K562 (cell line): ENCODE results near the gene DCTN2. TPM values are rescaled to one million over a fixed set of nuclear protein-coding genes. Genes with fewer than 3 reads are reported as not detected.
A peak's percentile ranks its signal among the peaks of the same experiment; 100 is the strongest.
"Not testable (repeated sequence)": the region's sequence is repeated elsewhere in the genome, so short reads cannot be mapped to it uniquely, and the experiment has no call there.

Experiments
- ATAC-seq: fragments of 200-7000 bp; cut with Tn5 transposase; 3 replicates; pipeline ENCODE4 v1.9.1; 2020; ENCODE audit warnings: moderate library complexity
- BruUV-seq: library from RNA; stranded (reverse); fragments of 400-500 nt; replicated peaks from 2 replicates; lab custom pipeline; 2021; lab: Mats Ljungman, UMichigan
- CTCF ChIA-PET: fragments of 300-600 bp; formaldehyde crosslinking; extraction: SDS; loops from one replicate; lab custom pipeline; 2021; ENCODE audit warnings: low intra/inter-chr PET ratio; lab: Yijun Ruan, JAX
- POLR2A ChIA-PET: fragments of 300-600, 350-650 bp; sonication (Branson Sonifier 250); formaldehyde crosslinking; extraction: SDS; loops from one replicate; lab custom pipeline; 2021; ENCODE audit warnings: antibody characterized with exemption, inconsistent platforms; lab: Yijun Ruan, JAX
- DNase-seq, 4 experiments: peaks; one replicate each; pipeline versions ENCODE4 v3.0.0 to v3.0.0-alpha.2; 2011 to 2018; ENCODE audit warnings: low spot score in 3 of 4, mixed read lengths in 3 of 4; ENCODE audit errors: extremely low read depth in 1 of 4
- FAIRE-seq: peaks from 2 replicates; lab custom pipeline; 2011; peaks lifted over from hg19 to GRCh38; lab: Jason Lieb, UNC
- H2AFZ ChIP-seq: 2 replicates; pipeline ENCODE4 v1.6.0; 2011; ENCODE audit warnings: low read depth, low read length, control low read depth, inconsistent platforms
- H3K27ac ChIP-seq: fragments of 200-600 bp; 3 replicates; pipeline ENCODE4 v1.8.0; 2011; ENCODE audit warnings: low read depth, mild to moderate bottlenecking, control low read depth, inconsistent platforms, low read length, moderate library complexity, mixed read lengths; ENCODE audit errors: extremely low read depth
- H3K27me3 ChIP-seq, 2 experiments: fragments of 300-600 bp in 1 of 2; 2 replicates in 1 of 2; 3 replicates in 1 of 2; pipeline versions ENCODE4 v1.6.0 to v1.8.0; 2011; ENCODE audit warnings: inconsistent platforms in 2 of 2, low read length in 2 of 2, mild to moderate bottlenecking in 1 of 2, mixed read lengths in 1 of 2, moderate library complexity in 1 of 2; ENCODE audit not compliant: control insufficient read depth in 2 of 2, insufficient read depth in 2 of 2
- H3K36me3 ChIP-seq: fragments of 300-600 bp; 3 replicates; pipeline ENCODE4 v1.8.0; 2011; ENCODE audit warnings: mild to moderate bottlenecking, low read length, inconsistent platforms; ENCODE audit not compliant: control insufficient read depth, insufficient read depth
- H3K4me1 ChIP-seq, 2 experiments: fragments of 200-600 bp in 1 of 2; replicated peaks in 1 of 2; 2 replicates in 1 of 2; 3 replicates in 1 of 2; pipeline versions ENCODE4 v1.5.1 to v1.8.0; 2011; ENCODE audit warnings: inconsistent platforms in 2 of 2, low read length in 2 of 2, mild to moderate bottlenecking in 1 of 2, mixed read lengths in 1 of 2, moderate library complexity in 1 of 2; ENCODE audit not compliant: control insufficient read depth in 2 of 2, insufficient read depth in 2 of 2
- H3K4me2 ChIP-seq: 2 replicates; pipeline ENCODE4 v1.6.1; 2011; ENCODE audit warnings: low read length, control low read depth, inconsistent platforms, mixed read lengths; ENCODE audit not compliant: insufficient read depth
- H3K4me3 ChIP-seq: fragments of 200-600 bp; sonication (generic), shearing (Covaris generic); 2 replicates; pipeline ENCODE4 v1.5.1; 2016; ENCODE audit warnings: control low read depth, inconsistent platforms
- H3K79me2 ChIP-seq: fragments of 200-600 bp; 3 replicates; pipeline ENCODE4 v1.8.0; 2011; ENCODE audit warnings: low read length, inconsistent platforms; ENCODE audit not compliant: control insufficient read depth, insufficient read depth
- H3K9ac ChIP-seq, 2 experiments: 2 replicates each; pipeline versions ENCODE4 v1.6.0 to v1.6.1; 2011; ENCODE audit warnings: low read depth in 2 of 2, low read length in 2 of 2, control low read depth in 1 of 2, inconsistent platforms in 1 of 2, mild to moderate bottlenecking in 1 of 2, mixed read lengths in 1 of 2; ENCODE audit not compliant: insufficient read depth in 1 of 2
- H3K9me1 ChIP-seq: one replicate; pipeline ENCODE4 v1.6.0; 2011; ENCODE audit warnings: inconsistent platforms, mild to moderate bottlenecking, low read length, moderate library complexity; ENCODE audit not compliant: control insufficient read depth, insufficient read depth
- H3K9me3 ChIP-seq: replicated peaks from 2 replicates; pipeline ENCODE4 v1.5.1; 2011; ENCODE audit warnings: low read depth, low read length, inconsistent platforms; ENCODE audit not compliant: control insufficient read depth, insufficient read depth
- H4K20me1 ChIP-seq: replicated peaks from 2 replicates; pipeline ENCODE4 v1.6.1; 2011; ENCODE audit warnings: low read length, inconsistent platforms, mixed read lengths; ENCODE audit not compliant: control insufficient read depth, insufficient read depth
- C11orf30 ChIP-seq: fragments of 450-650 bp; IDR thresholded peaks from 2 replicates; pipeline ENCODE4 v1.6.1; 2016; ENCODE audit warnings: low read depth, mild to moderate bottlenecking
- CBFA2T3 ChIP-seq: fragments of 450-650 bp; IDR thresholded peaks from 2 replicates; pipeline ENCODE4 v1.6.1; 2017
- CTBP1 ChIP-seq: fragments of 450-650 bp; IDR thresholded peaks from 2 replicates; pipeline ENCODE4 v1.6.1; 2016; ENCODE audit warnings: borderline replicate concordance
- MAFK ChIP-seq: IDR thresholded peaks from 2 replicates; pipeline ENCODE4 v1.6.1; 2011; ENCODE audit warnings: low read length, improper control_type of control experiment
- MEIS2 ChIP-seq: fragments of 450-650 bp; IDR thresholded peaks from 2 replicates; pipeline ENCODE4 v1.6.1; 2014; ENCODE audit warnings: mild to moderate bottlenecking; ENCODE audit not compliant: partially characterized antibody
- ZFP36 ChIP-seq: fragments of 150-350 bp; IDR thresholded peaks from 2 replicates; pipeline ENCODE4 v1.6.1; 2018; ENCODE audit warnings: low read length, low read depth; ENCODE audit not compliant: partially characterized antibody
- WGBS: fragments of 100-300 bp; shearing (Covaris generic); methylation state at CpG from one replicate; pipeline ENCODE4 v1.1.6; 2016; ENCODE audit warnings: low coverage, mixed read lengths; ENCODE audit not compliant: insufficient coverage; ENCODE audit errors: missing lambda C conversion rate; 5-methylcytosine and 5-hydroxymethylcytosine counted together
- in situ Hi-C: fragments of 300-500 bp; cut with MboI; formaldehyde crosslinking; loops from 4 replicates; pipeline ENCODE4 v1.15.0; 2018; ENCODE audit warnings: inconsistent platforms, mixed read lengths
- intact Hi-C: fragments of 100-400 bp; cut with micrococcal nuclease; formaldehyde crosslinking; loops from 2 replicates; pipeline ENCODE4 v1.14.2; 2022
- polyA plus RNA-seq, 8 experiments: library from polyadenylated mRNA; depleted of rRNA in 4 of 8; stranded (reverse) in 5 of 8; unstranded in 3 of 8; fragments of >200 nt; fragmentation: Nextera tagmentation in 2 of 8; fragmentation: Illumina TruSeq in 1 of 8; extraction: Ambion mirVana in 2 of 8; extraction: Trizol in 1 of 8; gene quantifications; 2 replicates each; pipeline versions ENCODE4 v1.2.1 to v1.2.3, GENCODE V29; 2011 to 2014; ENCODE audit warnings: inconsistent platforms in 1 of 8, missing spikeins in 1 of 8
- total RNA-seq, 7 experiments: library from RNA; depleted of rRNA in 6 of 7; stranded (reverse); fragments of >200 nt in 6 of 7; fragmentation: Illumina TruSeq in 2 of 7; extraction: Trizol in 2 of 7; gene quantifications; 2 replicates each; pipeline versions ENCODE4 v1.2.1 to v1.2.3, GENCODE V29; 2011 to 2021; ENCODE audit warnings: low replicate concordance in 1 of 7
- TF ChIP-seq, protein P1 (sequence below): fragments of 200-800 bp; sonication (Bioruptor generic); IDR thresholded peaks from 2 replicates; pipeline ENCODE4 v1.6.1; 2017; ENCODE audit warnings: missing genetic modification characterization, missing compliant biosample characterization
- TF ChIP-seq, protein P2 (sequence below), 3 experiments: fragments of 200-800 bp in 1 of 3; fragments of 250-450 bp in 1 of 3; fragments of 450-650 bp in 1 of 3; sonication (Bioruptor Pico) in 1 of 3; sonication (Bioruptor generic) in 1 of 3; formaldehyde crosslinking in 1 of 3; IDR thresholded peaks; 2 replicates each; pipeline versions ENCODE4 v1.6.1 to v1.8.0; 2016 to 2022; ENCODE audit warnings: mild to moderate bottlenecking in 2 of 3, missing genetic modification characterization in 2 of 3, missing compliant biosample characterization in 1 of 3, moderate library complexity in 1 of 3
- TF ChIP-seq, protein P3 (sequence below), 2 experiments: IDR thresholded peaks in 1 of 2; conservative IDR thresholded peaks in 1 of 2; 2 replicates each; pipeline ENCODE4 v1.6.1; 2016; ENCODE audit warnings: low read depth in 2 of 2, mild to moderate bottlenecking in 1 of 2, missing compliant biosample characterization in 1 of 2, missing genetic modification characterization in 1 of 2, moderate library complexity in 1 of 2
- TF ChIP-seq, protein P4 (sequence below): sonication (generic); formaldehyde crosslinking; IDR thresholded peaks from 2 replicates; pipeline ENCODE4 v1.9.0; 2022; ENCODE audit warnings: mild to moderate bottlenecking, missing genetic modification reagents

Gene DCTN2
- total and polyA plus RNA-seq, 9 of the 15 experiments (the other 6 are each of a cell fraction or from before 2014, with no cell fraction given), result 43.6 to 270 (median 125) TPM

DNA sequence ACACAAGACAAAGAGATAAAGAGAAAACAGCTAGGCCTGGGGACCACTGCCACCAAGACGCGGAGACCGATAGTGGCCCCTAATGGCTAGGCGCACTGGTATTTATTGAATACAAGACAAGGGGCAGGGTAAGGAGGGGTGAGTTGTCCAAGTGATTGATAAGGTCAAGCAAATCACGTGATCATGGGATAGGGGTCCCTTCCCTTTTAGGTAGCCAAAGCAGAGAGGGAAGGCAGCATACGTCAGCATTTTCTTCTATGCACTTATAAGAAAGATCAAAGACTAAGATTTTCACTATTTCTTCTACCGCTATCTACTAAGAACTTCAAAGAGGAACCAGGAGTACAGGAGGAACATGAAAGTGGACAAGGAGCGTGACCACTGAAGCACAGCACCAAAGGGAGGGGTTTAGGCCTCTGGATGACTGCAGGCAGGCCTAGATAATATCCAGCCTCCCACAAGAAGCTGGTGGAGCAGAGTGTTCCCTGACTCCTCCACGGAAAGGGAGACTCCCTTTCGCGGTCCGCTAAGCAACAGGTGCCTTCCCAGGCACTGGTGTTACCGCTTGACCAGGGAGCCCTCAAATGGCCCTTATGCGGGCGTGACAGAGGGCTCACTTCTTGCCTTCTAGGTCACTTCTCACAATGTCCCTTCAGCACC lies 42.1 kb upstream of the DCTN2 start:
- 42% methylated on average over 14 of the region's 15 CpGs for WGBS
- DNase-seq (peak in 1 of 4 experiments; percentile 66), FAIRE-seq (peak; percentile 49)
- peaks cover 22 to 23% of the 10 kb centered on the region in 2 experiments for H3K4me1 ChIP-seq
- H3K27ac ChIP-seq, CTCF ChIA-PET, H3K9me3 ChIP-seq, ATAC-seq, H3K27me3 ChIP-seq, H4K20me1 ChIP-seq, BruUV-seq, intact Hi-C loops, in situ Hi-C loops, H3K4me3 ChIP-seq, H3K9me1 ChIP-seq: not testable (repeated sequence)
- peak overlapping the region; percentile 15; the same call in 1 of the 2 replicates for H3K4me2 ChIP-seq
- H3K36me3 ChIP-seq, result peaks cover 23% of the 10 kb centered on the region; the same call in 2 of the 3 replicates
- H2AFZ ChIP-seq, result peak overlapping the region; percentile 58
- peaks cover 27% of the 10 kb centered on the region for H3K79me2 ChIP-seq
- POLR2A ChIA-PET, result interaction anchor here (0.6 to 4.2 kb wide), 2 partner anchors 11 to 257 kb away, joined by 3 to 20 read pairs; no protein-coding TSS in a partner anchor
- peak overlapping the region in 1 of 2 experiments; percentile 77; a peak in 2 of 4 replicates for H3K9ac ChIP-seq
- TF ChIP-seq, protein P1, sequence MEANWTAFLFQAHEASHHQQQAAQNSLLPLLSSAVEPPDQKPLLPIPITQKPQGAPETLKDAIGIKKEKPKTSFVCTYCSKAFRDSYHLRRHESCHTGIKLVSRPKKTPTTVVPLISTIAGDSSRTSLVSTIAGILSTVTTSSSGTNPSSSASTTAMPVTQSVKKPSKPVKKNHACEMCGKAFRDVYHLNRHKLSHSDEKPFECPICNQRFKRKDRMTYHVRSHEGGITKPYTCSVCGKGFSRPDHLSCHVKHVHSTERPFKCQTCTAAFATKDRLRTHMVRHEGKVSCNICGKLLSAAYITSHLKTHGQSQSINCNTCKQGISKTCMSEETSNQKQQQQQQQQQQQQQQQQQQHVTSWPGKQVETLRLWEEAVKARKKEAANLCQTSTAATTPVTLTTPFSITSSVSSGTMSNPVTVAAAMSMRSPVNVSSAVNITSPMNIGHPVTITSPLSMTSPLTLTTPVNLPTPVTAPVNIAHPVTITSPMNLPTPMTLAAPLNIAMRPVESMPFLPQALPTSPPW (CRISPR knock-in tag), result peak; percentile 56
- peak; percentile 50 for TF ChIP-seq ZFP36
- TF ChIP-seq, protein P2, sequence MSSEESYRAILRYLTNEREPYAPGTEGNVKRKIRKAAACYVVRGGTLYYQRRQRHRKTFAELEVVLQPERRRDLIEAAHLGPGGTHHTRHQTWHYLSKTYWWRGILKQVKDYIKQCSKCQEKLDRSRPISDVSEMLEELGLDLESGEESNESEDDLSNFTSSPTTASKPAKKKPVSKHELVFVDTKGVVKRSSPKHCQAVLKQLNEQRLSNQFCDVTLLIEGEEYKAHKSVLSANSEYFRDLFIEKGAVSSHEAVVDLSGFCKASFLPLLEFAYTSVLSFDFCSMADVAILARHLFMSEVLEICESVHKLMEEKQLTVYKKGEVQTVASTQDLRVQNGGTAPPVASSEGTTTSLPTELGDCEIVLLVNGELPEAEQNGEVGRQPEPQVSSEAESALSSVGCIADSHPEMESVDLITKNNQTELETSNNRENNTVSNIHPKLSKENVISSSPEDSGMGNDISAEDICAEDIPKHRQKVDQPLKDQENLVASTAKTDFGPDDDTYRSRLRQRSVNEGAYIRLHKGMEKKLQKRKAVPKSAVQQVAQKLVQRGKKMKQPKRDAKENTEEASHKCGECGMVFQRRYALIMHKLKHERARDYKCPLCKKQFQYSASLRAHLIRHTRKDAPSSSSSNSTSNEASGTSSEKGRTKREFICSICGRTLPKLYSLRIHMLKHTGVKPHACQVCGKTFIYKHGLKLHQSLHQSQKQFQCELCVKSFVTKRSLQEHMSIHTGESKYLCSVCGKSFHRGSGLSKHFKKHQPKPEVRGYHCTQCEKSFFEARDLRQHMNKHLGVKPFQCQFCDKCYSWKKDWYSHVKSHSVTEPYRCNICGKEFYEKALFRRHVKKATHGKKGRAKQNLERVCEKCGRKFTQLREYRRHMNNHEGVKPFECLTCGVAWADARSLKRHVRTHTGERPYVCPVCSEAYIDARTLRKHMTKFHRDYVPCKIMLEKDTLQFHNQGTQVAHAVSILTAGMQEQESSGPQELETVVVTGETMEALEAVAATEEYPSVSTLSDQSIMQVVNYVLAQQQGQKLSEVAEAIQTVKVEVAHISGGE (CRISPR knock-in tag; IDR thresholded peaks at IDR 0.05), result peak in 1 of 3 experiments; percentile 89; a peak in 2 of 6 replicates
- TF ChIP-seq, protein P3, sequence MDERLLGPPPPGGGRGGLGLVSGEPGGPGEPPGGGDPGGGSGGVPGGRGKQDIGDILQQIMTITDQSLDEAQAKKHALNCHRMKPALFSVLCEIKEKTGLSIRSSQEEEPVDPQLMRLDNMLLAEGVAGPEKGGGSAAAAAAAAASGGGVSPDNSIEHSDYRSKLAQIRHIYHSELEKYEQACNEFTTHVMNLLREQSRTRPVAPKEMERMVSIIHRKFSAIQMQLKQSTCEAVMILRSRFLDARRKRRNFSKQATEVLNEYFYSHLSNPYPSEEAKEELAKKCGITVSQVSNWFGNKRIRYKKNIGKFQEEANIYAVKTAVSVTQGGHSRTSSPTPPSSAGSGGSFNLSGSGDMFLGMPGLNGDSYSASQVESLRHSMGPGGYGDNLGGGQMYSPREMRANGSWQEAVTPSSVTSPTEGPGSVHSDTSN (CRISPR knock-in tag; IDR thresholded peaks at IDR 0.05; ENCODE audit: low read depth), result not testable (repeated sequence)
- TF ChIP-seq, protein P3 (tag; conservative IDR thresholded peaks at IDR 0.05; ENCODE audit: low read depth), result peak; percentile 37; the same call in 1 of the 2 replicates
- peak; percentile 57; the same call in 1 of the 2 replicates for TF ChIP-seq C11orf30
- TF ChIP-seq, protein P4, sequence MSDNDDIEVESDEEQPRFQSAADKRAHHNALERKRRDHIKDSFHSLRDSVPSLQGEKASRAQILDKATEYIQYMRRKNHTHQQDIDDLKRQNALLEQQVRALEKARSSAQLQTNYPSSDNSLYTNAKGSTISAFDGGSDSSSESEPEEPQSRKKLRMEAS (CRISPR knock-in tag), result 0 out of 2 replicates have a peak, but pooled peaks have one; percentile 20
- 0 out of 2 replicates have a peak, but pooled peaks have one; percentile 28 for TF ChIP-seq CTBP1
- peak; percentile 59 for TF ChIP-seq MAFK
- peak; percentile 53 for TF ChIP-seq MEIS2
- 0 out of 2 replicates have a peak, but pooled peaks have one; percentile 13 for TF ChIP-seq CBFA2T3
